LHCN-M2 (cell line): ENCODE data around the gene TMEM69. TPM values are rescaled to one million over a fixed set of nuclear protein-coding genes. Genes with fewer than 3 reads are reported as not detected.
A peak's percentile ranks its signal among the peaks of the same experiment; 100 is the strongest.
"Not testable (repeated sequence)": the region's sequence is repeated elsewhere in the genome, so short reads cannot be mapped to it uniquely, and the experiment has no call there.

Source experiments
- DNase-seq: peaks from one replicate; pipeline ENCODE4 v3.0.0-alpha.2; 2012; ENCODE audit warnings: low read depth
- polyA plus RNA-seq: library from polyadenylated mRNA; unstranded; fragments of >200 nt; gene quantifications from one replicate; pipeline ENCODE4 v1.2.1, GENCODE V29; 2012; ENCODE audit warnings: missing spikeins
- total RNA-seq: library from RNA; depleted of rRNA; stranded (reverse); fragments of >200 nt; gene quantifications from 2 replicates; pipeline ENCODE4 v1.2.3, GENCODE V29; 2014; rRNA removed

The TMEM69 gene, protein sequence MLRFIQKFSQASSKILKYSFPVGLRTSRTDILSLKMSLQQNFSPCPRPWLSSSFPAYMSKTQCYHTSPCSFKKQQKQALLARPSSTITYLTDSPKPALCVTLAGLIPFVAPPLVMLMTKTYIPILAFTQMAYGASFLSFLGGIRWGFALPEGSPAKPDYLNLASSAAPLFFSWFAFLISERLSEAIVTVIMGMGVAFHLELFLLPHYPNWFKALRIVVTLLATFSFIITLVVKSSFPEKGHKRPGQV
- 22.3 and 29.6 TPM in 2 replicates for total RNA-seq
- 12.7 TPM for polyA plus RNA-seq

DNA sequence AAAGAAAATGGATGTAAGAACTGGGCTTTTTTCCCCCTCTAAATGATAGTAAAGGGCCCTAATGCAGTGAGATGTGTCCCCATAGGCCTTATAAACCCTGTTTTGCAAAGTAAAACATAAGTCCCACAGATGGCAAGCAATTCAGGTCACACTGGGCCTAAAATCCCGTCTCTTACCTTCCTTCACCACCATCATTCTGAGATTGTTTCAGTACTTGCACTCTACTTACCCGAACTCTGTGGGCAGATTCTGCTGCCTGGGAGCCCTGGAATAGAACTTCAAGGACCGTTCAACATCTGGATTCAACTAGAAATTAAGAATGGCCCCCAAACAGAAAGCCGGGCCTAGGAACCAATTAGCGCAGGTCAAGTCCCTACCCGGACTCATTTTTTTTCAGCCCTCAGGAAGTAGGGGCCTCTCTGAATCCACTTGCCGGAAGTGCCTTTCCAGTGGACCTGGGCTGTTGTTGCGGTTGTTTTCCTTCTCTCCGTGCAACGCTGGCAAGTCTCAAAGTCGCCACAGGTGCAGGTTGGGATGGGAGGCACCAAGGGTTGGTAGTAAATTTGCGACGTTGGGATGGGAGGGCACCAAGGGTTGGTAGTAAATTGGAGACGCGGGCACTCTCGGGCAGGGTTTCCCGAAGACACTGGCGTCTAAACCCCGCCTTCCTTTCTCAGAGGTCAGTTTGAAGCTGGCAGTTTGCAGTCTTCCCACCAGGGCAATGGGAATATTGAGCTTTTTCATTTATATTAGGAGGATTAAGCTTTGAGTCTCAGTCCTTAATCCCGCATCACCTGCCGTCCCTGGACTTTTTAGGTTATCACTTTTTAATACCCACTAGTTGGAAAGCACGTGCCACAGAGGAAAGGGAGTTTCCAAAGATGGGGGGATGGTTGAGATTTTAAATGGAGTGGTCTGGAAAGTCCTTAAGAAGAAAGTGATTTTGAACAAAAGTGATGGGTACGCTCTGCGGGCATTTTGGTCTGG is at the start of gene TMEM69:
TMEM69 (plus strand) TSS at position 428 of the 987 bp plus-strand sequence. CDS start 2,888 bp downstream, outside the sequence.
- DNase-seq: peak; percentile 89

DNA sequence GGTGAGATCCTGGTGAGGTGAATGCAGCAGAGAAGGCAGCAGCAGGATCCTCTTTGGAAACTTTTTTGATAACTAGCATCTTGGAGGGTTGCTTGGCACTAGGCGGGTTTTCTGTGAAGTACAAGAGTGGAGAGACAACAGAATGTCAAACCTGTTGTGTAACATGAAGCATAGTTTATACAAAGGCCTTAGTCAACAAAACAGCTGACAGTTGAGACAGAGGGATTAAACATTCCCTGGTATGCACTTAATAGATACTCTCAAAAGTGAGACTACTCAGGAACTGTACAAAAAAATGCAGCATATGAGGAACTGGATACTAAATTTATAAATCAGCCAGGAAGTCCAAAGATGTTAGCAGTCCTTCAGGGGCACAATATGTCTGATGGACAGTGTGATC is 47.7 kb upstream of the TMEM69 start:
- peak; percentile 54 for DNase-seq

DNA sequence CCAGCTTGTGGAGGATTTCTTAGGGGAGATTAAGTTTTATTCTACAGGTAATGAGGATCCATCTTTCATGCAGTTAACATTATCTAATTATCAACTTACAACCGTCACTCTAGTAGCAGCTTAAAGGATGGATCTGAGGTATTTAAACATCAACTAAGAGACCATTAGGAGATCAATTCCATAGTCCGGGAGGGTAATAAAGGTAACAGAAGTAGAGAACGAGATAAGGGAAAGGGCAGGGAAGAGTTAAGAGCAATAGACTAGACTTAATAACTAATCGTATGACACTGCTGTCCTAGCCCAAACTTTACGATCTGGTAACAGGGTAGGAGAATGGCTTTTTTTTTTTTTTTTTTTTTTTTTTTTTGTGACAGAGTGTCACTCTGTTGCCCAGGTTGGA is 44.7 kb upstream of the TMEM69 start:
- no peak for DNase-seq

DNA sequence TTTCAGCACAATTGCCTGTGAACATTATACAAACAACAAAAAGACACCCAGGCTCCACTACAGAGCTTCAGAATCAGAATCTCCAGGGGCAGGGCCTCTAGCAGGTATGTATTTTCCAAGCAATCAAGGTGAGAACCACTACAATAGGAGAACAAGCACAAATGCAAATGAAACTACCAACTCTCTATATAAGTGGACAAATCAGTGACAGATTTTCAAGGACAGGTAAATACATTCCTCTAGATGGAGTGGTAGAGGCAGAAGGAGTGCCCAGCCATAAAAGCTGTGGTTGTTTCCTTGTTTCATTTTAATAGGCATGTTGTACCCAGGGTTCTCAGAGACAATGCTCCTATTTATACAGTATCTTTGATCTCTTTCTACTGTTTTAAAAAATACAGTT is 44.0 kb upstream of the TMEM69 start:
- no peak for DNase-seq

DNA sequence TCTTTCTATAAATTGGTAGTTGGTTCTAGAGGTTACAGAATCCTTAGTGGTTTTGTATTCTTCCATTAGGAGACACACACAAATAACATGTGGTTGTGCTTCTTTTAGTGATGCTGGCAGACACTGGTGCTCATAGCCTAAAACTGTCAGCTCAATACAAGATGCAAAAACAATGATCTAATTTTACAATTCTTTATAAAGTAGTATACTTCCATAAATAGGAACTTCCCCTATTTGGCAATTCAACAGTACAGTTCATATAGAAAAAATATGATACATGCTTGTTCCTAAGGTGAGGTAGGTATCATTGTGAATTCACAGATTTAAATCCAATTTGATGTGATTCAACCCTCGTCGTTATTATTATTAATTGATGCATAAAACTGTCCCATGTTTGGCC is 43.3 kb upstream of the TMEM69 start:
- no peak for DNase-seq

DNA sequence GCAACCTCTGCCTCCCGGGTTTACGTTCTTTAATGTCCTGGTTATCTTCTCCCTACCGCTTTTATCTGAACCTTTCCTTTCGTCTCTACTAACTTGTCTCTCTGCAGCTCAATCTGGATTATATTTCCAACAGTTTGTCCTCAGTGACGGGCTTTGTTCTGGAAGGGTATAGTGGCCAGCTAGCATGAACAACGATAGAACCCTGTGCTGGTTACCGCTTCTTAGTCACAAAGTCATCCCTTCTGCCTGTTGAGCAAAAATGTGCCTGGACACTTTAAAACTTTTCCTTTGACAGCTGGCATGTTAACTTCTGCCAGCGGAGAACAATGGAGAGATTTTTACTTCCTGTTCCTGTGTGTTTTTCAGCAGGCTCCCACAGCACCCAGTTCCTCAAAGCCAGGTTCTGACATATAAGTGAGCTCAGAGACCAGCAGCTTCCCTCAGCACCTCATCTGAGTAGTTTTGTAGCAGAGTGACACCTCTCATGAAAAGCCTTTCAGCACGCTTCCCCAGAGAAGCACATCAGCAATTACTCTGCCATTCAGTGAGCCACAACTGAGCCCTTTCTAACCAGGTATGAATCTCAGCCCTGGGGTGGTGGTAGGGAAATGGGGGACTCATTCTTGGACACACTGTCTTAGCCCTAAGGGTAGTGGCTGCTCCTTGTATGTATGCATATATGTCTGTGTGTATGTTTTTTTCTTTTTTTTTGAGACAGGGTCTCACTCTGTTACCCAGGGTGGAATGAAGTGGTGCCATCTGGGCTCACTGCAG is 40.5 kb upstream of the TMEM69 start:
- DNase-seq: no peak

DNA sequence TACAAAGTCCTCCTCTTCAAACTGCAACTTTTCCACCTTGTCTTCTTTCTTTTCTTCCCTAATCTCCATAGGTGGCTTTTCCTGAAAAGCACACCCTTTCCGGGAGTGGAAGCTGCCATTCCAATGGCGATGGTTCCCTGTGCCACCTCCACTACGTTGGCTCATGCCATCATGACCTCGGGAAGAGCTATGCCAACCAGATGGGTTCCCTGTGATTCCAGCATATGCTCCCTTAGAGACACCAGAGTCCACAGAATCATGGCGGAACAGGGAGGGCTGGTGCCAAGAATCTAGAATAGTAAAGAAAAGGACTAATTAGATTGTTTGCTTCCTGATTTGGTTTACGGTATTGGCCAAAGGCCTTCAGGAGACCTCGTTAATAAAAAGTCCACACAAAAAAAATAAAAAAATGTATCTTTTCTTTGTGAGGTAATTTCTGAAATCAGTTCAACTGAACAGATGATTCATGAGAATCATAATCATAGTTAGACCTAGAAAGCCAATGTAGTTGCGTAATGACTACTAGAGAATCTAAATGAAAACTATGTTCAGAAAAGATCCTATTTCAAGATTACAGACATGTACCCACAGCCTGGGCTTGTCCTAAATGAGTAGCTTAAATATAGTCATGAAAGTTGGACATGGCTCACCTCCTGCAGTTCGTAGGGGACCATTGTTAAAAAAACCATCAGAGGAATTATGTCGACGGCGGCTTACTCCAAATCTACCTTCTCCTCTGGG is 33.3 kb upstream of the TMEM69 start:
- DNase-seq: peak; percentile 63

DNA sequence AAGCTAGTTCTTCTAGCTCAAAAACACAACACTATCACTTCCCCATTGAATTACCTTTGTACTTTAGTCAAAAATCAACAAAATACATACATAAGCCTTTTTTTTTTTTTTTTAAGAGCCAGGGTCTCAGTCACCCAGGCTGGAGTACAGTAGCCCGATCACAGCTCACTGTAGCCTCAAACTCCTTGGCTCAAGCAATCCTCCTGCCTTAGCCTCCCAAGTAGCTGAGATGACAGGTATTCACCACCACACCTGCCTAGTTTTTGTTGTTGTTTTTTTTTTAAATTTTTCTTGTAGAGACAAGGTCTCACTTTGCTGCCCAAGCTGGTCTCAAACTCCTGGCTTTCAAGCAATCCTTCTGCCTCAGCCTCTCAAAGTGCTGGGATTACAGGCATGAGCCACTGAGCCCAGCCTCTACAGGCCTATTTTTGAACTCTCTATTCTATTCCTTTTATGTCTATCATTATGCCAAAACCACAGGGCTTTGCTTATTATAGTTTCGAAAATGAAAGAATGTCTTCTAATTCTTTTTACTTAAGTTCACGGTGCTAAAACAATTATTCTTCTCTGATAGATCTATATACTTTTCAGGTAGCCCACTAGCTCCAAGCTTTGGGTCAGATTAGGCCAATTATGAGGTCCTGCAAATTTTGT is 31.3 kb upstream of the TMEM69 start:
- DNase-seq: no peak

DNA sequence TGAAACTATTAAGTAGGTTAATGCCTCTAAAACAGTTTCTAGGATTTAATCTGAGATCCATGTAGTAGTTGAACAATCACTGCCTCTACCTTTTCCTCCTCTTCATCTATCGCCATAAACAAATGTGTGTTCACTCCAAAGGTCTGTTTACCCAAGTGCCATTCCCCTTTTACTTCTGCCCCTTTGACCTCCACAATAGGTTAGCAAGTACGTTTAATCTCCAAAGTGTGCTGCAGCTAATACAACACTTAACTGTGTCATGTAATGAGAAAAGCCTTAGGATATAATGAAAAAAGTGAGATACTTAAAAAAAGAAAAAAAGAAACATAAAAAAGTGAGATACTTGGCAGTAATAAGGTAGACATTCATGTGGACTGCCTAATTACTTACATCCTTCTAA is 29.8 kb upstream of the TMEM69 start:
- DNase-seq: no peak

DNA sequence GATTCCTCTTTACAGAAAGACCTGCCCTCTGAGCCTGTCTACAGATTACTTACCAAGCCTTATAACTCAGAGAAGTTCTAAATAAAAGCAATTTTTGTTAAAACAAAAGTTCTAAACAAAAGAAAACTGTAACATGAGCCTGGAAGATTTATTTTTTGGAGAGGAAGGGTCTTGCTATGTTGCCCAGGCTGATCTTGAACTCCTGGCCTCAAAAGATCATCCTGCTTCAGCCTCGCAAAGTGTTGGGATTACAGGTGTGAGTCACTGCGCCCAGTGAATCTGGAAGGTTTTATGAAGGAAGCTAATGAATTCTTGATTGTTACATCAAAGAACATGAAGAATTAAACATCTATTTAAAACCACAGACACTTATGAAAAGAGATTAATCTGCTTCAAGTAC is 28.8 kb upstream of the TMEM69 start:
- DNase-seq: no peak

DNA sequence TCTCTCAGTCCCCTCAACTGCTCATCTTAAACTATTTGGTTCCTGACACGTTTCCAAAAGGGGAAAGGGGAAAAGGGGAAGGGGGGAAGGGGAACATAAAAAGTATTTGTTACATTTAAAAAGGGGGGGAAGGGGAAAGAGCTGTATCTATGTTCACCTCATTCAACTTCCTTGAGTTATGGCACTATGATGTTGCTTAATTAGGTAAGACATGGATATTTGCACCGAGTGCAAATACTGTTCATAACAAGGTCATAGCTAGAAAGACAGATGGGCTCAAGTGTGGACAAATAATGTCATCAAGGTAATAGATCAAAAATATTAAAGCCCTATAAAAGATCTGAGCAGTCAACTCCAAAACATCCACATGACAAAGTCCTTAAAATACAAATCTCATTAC is 27.6 kb upstream of the TMEM69 start:
- DNase-seq: no peak

DNA sequence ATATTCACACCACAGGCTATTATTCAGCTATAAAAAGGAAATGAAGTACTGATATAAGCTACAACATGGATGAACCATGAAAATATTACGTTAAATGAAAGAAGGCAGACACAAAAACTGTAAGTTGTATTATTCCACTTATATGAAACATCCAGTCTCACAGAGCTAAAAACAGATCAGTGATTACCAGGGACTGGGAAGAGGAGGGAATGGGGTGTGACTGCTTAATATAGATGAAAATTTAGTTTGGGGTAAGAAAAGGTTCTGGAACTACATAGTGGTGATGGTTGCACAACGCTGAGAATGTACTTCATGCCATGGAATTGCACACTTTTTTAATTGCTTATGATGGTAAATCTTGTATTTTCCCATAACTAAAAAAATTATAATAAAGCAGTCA is 21.1 kb upstream of the TMEM69 start:
- no peak for DNase-seq

DNA sequence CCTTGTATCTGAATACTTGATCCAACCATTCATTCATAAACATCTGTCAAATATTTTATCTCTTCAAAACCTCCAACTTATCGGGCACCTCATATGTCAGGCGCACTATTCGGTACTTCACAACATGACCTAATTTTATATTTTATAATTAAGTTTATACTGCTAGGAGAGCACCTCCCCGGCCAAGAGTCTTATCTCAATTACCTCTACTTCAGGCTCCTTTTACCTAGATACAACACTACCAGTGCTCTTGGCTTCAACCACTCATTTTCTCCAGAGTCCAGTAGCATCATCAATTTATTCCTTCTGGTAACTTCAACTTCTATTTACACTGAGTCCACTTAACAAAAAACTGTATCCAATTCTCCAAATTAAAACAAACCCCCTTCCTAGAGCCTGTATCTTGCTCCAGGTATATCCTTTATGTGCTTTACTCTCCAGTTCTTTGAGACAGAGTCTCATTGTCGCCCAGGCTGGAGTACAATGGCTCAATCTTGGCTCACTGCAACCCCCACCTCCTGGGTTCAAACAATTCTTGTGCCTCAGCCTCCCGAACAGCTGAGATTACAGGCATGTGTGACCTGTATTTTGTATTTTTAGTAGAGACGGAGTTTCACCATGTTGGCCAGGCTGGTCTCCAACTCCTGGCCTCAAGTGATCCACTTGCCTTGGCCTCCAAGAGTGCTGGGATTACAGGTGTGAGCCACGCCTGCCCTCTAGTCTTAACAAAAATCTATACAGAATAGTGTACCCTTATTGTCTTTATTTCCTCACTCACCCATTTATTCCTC is 20.5 kb upstream of the TMEM69 start:
- no peak for DNase-seq

DNA sequence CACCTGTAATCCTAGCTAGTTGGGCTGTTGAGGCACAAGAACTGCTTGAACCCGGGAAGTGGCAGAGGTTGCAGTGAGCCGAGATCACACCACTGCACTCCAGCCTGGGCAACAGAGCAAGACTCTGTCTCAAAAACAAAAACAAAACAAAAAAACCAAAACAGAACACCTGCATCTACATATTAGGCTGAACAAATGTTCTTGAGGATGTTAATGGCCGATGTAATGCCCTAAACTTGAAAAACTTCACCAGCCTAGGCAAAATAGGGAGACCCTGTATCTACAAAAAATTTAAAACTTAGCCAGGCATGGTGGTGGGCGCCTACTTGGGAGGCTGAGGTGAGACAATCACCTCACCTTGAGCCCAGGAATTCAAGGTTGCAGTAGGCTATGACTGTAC is 19.5 kb upstream of the TMEM69 start:
- DNase-seq: no peak

DNA sequence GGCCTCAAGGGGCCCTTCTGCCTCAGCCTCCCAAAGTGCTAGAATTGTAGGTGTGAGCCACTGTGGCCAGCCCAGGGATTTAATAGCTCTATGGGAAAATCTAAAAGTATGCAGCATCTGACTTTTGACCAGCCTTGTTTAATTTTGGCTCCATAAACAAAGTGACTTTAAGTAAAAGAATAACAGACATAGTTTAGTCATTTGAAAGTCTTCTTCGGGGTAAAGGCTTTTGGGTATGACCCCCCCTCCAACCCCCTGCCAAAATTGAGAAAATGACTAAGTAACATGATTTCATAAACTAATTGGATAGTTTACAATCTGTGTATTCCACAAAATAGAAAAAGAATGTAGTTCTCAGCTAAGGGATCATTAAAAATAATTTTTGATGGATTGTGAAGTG is 18.6 kb upstream of the TMEM69 start:
- DNase-seq: no peak

DNA sequence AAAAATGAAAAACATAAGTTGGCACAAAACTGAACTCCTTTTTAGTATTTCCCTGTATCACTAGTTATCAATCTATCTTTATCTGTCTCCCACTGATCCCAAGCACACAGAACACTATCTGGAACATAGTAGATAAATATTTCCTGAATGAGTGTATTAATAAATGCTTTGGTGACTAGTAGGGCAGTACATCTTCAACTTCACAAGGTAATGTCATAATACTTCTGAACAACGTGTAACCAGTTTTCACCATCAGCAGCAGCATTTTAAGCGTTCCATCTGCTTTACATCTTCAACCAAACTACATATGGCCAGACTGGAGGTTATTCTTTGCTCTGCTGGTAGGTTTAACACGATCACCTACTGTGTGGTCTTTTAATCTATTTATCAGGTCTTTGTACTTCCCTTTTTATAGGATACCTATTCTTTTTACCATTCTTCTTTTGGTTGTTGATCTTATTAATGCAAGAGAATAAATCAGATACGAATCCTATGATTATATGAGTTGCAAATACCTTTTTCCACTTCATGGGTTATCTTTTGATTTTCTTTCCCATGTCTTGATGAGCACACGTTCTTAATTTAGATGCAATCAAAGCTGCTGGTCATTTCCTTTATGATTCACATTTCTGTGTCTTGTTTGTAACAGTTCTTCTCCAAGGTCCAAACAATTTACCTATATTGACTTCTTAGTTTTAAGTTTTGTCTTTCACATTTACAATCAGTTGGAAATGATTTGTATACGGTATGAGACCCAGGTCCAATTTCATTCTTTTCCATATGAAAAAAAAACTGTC is 17.9 kb upstream of the TMEM69 start:
- DNase-seq: no peak

DNA sequence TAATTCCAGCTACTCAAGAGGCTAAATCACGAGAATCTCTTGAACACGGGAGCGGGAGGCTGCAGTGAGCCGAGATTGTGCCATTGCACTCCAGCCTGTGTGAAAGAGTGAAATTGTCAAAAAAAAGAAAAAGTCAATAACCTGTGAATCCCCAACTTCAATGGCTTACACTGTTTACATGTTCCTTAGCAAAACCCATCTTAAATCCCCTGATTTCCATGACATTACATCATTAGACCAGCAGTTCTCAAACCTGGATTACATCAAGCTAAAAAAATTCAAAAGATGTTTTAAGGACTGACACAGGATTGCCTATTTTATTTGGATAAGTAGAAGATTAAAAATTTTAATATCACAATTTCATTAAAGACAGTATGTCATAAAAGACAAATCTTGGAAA is 14.0 kb upstream of the TMEM69 start:
- no peak for DNase-seq

DNA sequence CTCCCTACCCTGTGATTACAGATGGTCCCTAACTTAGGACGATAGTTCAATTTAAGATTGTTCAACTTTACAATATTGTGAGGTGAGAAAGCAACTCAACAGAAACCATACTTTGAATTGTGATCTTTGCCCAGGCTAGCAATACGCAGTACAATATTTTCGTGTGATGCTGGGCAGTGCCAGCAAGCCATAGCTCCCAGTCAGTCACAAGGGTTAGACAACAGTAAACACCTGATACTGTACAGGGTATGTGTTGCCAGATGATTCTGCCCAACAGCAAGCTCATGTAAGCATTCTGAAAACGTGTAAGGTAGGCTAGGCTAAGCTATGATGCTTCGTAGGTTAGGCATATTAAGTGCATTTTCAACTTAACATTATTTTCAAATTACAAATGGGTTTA is 13.5 kb upstream of the TMEM69 start:
- no peak for DNase-seq

DNA sequence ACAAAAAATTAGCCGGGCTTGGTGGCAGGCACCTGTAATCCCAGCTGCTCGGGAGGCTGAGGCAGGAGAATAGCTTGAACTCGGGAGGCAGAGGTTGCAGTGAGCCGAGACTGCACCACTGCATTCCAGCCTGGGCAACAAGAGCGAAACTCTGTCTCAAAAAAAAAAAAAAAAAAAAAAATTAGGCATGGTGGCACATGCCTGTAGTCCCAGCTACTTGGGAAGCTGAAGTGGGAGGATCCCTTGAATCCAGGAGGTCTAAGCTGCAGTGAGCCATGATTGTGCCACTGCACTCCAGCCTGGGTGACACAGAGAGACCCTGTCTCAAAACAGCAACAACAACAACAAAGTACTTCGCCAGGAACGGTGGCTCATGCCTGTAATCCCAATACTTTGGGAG is 11.4 kb upstream of the TMEM69 start:
- DNase-seq: not testable (repeated sequence)
